ENCODE results near the gene FYN. TPM values are rescaled to one million over a fixed set of nuclear protein-coding genes. Genes with fewer than 3 reads are reported as not detected.

Gene FYN
- total RNA-seq, 1 experiment from 2014 or later, result 95.8 TPM

DNA sequence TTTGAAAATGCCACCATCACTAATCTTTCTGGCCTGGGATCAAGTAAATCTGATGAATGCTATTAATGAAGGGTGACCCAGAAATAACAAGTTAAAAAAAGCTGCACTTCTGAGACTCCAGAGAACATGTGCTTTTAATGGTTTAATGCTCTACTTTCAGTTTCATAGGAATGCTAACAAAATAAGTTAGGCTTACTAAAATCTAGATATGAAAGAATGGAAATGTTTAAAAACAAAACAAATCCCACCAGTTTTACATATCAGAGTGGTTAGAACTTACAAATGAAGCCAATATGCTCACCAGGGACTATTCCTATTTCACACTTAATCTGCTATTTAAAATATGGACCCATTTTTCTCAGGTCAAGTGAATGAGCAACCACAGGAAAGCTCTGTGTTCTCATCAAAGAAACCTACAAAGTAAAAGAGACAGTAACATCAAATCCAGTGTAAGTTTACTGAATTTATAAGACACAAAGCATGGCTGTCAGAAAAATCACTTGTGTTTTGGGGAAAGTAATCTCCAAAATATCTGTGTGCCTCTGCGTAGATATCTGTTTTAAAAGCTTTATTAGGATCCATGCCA is 40.3 kb downstream of the FYN start:
- no peak for DNase-seq (ENCODE audit: low read depth)

DNA sequence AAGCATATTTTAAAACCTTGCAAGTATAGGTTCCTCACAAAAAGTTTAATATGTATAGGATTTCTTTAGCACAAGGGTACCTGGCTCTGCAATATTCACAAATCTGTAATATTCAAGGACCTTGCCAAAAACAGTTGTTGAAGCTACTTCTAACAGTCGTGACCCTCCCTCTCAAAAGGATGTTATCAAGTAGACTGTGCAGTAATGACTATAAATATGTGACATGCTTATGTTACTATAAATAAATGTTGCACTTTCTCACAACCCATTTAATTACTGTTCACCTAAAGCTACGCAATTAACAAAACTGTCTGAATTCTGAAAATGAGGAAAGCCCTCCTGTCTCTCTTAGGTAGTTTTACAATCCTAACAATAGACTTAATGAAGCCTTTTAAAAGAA is 41.8 kb downstream of the FYN start:
- no peak for DNase-seq (ENCODE audit: low read depth)

DNA sequence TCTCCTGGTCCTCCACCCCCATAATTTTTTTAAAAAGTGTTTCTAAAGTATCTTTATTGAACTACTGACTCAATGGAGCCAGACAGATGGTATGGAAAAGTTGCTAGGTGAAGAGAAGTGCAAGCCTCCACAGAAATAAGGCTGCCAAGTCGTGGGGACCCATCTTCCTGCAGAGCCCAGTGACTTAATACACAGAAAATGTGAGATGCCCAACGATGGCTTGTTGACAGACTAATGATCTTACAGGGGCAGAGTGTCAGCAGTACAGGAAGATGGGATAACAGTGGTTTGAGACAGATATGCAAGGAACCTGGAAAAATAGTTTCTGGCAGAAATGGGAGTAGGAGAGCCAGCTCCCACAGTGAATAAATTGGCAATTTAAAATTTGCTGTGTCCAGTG is 43.3 kb downstream of the FYN start:
- peak; percentile 33 for DNase-seq (ENCODE audit: low read depth)

DNA sequence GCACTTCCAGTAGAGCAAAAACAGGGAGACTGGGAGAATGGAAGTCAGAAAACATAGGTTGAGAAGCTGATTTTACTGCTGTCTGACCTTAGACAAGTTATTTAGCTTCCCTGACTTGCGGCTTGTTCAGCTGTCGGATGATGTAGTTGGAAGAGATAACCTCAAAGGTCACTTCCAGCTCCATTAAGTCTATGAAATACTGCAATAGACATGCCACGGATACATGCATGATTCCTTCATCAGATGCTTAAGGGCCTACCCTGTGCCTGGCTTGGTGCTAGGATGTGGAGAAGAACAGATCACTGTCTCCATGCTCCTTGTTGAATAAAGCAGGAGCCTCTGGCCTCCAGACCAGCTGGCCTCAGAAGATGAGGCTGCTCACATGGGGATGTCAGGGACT is 43.7 kb downstream of the FYN start:
- no peak for DNase-seq (ENCODE audit: low read depth)

DNA sequence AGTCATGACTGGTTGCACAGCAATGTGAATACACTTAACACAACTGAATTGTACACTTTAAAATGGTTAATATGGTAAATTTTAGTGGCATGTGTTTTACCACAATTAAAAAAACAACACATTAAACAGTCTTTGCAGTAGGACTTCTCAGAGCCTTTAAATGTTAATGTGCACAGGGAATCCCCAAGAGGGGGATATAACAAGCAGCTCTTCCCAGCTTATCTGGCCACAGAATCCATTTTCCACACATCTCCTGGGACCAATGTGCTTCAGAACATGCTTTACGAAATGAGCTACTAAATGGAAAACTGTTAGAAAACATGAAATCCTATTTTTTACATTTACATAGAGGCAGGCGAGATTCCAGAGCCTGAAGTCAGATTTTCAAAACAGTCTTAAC is 44.4 kb downstream of the FYN start:
- peak; percentile 38 for DNase-seq (ENCODE audit: low read depth)

DNA sequence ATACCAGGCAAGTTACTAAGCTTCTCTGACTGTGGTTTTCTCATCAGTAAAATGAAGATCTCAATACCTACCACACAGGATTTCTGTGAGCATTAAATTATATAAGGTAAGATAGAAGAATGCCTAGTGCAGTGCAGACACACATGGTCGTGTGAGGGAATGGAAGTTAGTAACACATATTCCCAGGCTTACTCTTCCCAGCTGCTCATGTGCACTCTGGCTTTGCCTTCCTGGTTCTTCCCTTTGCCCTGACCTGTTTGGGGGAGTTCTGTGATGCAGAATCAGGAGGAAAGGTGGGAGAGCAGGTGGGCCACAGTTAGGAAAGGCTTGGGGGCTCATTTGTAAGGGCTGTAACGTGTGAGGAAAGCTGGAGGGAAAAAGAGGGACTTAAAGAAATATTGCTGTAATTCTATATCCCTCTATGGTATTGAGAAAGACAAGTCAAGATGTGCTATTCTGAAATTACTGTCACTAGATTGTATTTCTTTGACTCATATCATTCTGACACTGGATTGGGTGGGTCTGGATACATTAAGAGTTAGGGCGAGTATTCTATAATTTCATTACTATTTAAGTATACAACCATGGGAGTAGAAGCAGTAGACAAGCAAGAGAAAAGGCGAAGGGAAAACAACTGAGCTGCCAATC is 47.7 kb downstream of the FYN start:
- no peak for DNase-seq (ENCODE audit: low read depth)

DNA sequence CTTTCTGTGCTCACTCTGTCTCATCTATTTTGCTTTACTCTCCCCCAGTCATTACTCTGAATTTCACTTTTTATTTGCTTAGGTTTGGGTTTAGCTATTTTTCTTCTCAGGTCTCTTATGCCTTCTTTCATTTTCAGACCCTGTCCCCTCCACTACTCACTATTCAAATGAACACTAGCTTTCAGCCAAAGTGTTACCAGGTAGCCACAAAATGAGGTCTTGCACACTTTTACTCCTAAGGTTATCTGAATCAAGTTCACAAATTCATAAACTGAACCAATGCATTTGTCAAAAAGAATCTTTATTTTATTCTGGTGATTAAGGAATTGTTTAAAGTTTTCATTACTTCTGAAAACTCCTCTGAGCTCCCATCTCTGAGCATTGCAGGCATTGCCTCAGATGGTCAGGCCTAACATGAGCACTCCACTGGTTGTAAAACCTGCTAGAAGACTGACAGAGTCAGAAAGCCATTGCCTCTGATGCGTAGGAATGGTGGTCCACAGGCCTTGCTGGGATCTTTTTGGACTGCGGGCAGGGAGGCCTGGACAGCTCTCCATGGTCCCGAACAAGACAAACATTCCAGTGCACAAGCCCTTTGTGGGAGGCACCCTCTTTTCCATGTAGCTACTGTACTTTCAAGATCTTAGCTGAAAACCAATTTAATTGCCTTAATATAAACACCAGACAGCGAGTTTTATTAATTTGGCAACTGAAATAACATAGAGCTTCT is 48.5 kb downstream of the FYN start:
- DNase-seq (ENCODE audit: low read depth), result no peak

DNA sequence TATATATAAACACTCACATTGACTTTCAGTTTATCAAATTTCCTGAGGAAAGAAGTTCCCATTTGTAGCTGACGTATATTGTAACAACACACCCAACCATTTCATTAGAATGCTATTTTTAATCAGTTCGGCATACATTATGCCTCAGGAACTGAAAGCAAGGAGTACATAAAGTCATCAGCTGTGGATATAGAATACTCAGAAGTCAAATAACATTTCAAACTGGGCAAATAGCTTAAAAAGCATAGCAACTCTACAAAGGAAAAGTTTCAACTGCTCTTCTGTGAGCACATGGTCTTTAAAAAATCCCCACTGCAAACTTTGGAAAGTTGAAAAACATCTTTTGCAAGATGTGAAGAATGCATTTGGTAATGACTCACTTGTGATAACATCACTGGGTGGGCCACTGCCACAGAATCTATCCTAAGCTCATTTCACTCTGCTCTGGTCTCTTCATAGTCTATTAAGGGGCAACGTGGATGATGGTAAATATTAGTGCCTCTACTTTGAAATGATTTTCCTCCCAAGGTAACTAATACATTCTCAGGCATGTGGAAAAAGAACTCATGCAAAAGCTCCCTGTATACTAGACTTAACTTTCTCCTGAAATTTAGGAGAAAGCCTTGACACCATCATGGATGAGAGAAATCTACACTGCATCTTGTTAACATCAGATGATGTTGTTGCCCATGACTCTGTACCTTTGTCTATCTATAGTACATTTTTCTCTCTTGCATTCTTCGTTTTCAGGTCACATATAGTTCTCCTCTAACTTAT is 49.2 kb downstream of the FYN start:
- peak; percentile 73 for DNase-seq (ENCODE audit: low read depth)

DNA sequence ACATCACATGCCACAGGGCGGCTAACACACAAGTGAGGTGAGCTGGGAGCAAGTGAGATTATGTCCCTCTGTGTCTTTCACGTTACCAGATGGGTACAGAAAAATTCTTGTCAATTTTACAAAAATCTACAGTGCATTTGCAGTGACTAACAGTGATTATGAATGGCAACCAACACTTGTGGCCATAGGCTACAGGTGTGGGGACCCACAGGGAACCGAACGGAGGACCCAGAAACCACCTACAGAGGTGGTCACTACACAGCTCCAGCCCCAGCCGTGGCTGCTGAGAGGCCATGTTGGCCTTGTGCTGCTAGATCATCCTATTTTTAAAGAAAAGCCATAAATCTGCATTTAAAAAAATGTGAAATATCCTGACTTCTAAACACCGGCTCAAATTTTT is 50.2 kb downstream of the FYN start:
- DNase-seq (ENCODE audit: low read depth), result no peak

DNA sequence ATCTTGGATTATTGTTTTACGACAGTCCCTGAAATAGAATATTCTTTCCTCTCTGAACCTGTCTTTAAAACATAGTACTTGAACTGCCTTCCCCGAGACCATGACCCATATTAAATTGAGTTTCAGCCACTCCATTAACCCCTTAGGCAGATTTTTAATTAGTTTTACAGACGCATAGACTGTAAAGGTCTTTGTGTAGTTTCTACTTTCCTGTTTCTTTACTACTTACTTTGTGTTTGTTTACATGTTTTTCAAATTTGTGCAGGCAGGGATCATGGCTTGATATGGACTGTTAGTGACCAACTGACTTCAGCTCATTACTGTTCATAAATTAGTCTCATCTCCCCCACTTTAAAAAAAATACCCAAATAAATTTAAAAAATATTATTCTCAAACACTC is 53.8 kb downstream of the FYN start:
- DNase-seq (ENCODE audit: low read depth), result no peak

- DNase-seq (ENCODE audit: low read depth), result no peak
Measured at GRCh38 chr6:111818539-111819226, 54.6 kb downstream of the FYN start.

DNA sequence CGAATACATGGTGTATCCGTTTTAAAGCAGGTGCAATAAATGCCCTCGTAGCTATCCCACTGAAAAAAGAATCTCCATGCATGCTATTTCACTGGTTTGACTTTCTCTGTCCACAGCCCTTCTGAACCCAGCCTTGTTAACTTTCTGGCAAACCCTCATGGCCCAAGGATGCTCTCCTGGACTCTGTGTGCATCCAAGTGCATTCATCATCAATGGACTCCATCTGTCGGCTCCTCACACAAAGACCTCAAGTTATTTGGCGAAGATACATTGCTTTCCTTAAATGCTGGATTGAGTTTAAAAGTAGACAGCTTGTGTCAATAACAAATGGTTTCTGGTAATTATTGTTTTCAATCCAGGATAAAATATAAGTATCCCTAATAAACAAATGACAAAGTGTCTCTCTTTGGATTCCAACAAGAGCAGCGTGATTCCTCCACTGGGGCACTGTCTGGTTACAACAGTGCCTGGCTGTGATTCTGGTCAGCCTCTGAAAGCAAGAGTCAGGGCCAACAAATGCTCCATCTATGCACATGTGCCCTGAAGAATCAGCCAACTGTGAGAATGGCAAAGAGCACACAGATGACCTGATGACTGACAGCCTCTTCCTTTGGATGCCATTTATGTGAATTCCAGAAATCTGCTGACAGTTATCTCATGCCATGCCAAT is 55.7 kb downstream of the FYN start:
- no peak for DNase-seq (ENCODE audit: low read depth)

- no peak for DNase-seq (ENCODE audit: low read depth)
Measured at GRCh38 chr6:111813677-111814310, 59.5 kb downstream of the FYN start.

- DNase-seq (ENCODE audit: low read depth), result peak; percentile 50
Measured at GRCh38 chr6:111813237-111813636, 60.0 kb downstream of the FYN start.

- no peak for DNase-seq (ENCODE audit: low read depth)
Measured at GRCh38 chr6:111812060-111813038, 60.9 kb downstream of the FYN start.

- DNase-seq (ENCODE audit: low read depth), result no peak
Measured at GRCh38 chr6:111810294-111811131, 62.7 kb downstream of the FYN start.

DNA sequence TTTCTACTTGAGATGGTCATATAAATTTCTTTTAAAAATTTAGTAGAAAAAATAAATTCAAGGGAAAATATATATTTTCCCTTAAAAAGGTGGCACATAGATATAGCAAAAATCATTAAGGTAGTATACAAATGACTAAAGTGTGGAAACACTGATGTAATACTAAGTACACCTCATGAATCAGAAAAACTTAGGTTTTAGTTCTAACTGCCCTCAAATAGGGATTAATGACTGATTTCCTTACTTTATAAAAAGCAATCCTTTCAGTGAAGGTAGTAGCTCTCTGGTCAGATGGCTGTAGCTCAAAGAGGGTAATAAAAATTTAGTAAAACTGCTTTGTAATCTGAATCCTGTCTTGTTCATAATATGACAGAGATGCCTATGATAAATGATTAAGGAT is 63.5 kb downstream of the FYN start:
- no peak for DNase-seq (ENCODE audit: low read depth)

GRCh38 chr6:111809264-111809663 is 64.0 kb downstream of the FYN start:
- peak; percentile 80 for DNase-seq (ENCODE audit: low read depth)

Data from LHCN-M2 (cell line).